ENCODE measurements around the gene ZNRF1. TPM values are rescaled to one million over a fixed set of nuclear protein-coding genes. Genes with fewer than 3 reads are reported as not detected.

The ZNRF1 gene
- polyA plus RNA-seq, 1 experiment: 36.5 TPM

GRCh38 chr16:75066861-75067447 lies 68.1 kb downstream of the ZNRF1 start:
- no peak overlapping the region for H3K27ac ChIP-seq (ENCODE audit: low read depth, low read length)
- H3K27me3 ChIP-seq (ENCODE audit: control insufficient read depth, insufficient read depth, low read length): no peaks in the 10 kb centered on the region
- H3K9me3 ChIP-seq (ENCODE audit: control insufficient read depth, insufficient read depth, low read length): peaks cover 8% of the 10 kb centered on the region
- H3K4me3 ChIP-seq (ENCODE audit: low read depth, low read length): no peak overlapping the region
- CTCF ChIA-PET: no interaction called here
- no peak for DNase-seq (ENCODE audit: low read depth, low spot score)
- POLR2A ChIA-PET: no interaction called here
- no peak for TF ChIP-seq CTCF (IDR thresholded peaks at IDR 0.05; ENCODE audit: low read depth, low read length)

GRCh38 chr16:75068085-75069031 lies 69.5 kb downstream of the ZNRF1 start:
- H3K27me3 ChIP-seq (ENCODE audit: control insufficient read depth, insufficient read depth, low read length): no peaks in the 10 kb centered on the region
- no peak for TF ChIP-seq CTCF (IDR thresholded peaks at IDR 0.05; ENCODE audit: low read depth, low read length)
- peaks cover 3% of the 10 kb centered on the region; the same call in 1 of the 2 replicates for H3K9me3 ChIP-seq (ENCODE audit: control insufficient read depth, insufficient read depth, low read length)
- DNase-seq (ENCODE audit: low read depth, low spot score): no peak
- no peak overlapping the region for H3K27ac ChIP-seq (ENCODE audit: low read depth, low read length)
- H3K4me3 ChIP-seq (ENCODE audit: low read depth, low read length): no peak overlapping the region
- ChIA-PET CTCF (no interaction called here), POLR2A (no interaction called here)

GRCh38 chr16:75070012-75070841 lies 71.4 kb downstream of the ZNRF1 start:
- no peaks in the 10 kb centered on the region for H3K9me3 ChIP-seq (ENCODE audit: control insufficient read depth, insufficient read depth, low read length)
- ChIA-PET CTCF (interaction anchor here (0.8 to 1.5 kb wide), 3 partner anchors 41 to 72 kb away, joined by 3 to 8 read pairs (median 4); partner anchors contain the start of gene ZNRF1), POLR2A (interaction anchor here (0.6 kb wide), 1 partner anchor 8 kb away, joined by 3 read pairs; no protein-coding TSS in a partner anchor)
- H3K27me3 ChIP-seq (ENCODE audit: control insufficient read depth, insufficient read depth, low read length): no peaks in the 10 kb centered on the region
- H3K4me3 ChIP-seq (ENCODE audit: low read depth, low read length): no peak overlapping the region
- no peak for DNase-seq (ENCODE audit: low read depth, low spot score)
- no peak overlapping the region for H3K27ac ChIP-seq (ENCODE audit: low read depth, low read length)
- no peak for TF ChIP-seq CTCF (IDR thresholded peaks at IDR 0.05; ENCODE audit: low read depth, low read length)

GRCh38 chr16:75071621-75072020 lies 72.8 kb downstream of the ZNRF1 start:
- DNase-seq (ENCODE audit: low read depth, low spot score): no peak
- ChIA-PET POLR2A (no interaction called here), CTCF (interaction anchor here (0.7 to 1.5 kb wide), 2 partner anchors 10 to 40 kb away, joined by 3 to 8 read pairs; no protein-coding TSS in a partner anchor)
- no peak for TF ChIP-seq CTCF (IDR thresholded peaks at IDR 0.05; ENCODE audit: low read depth, low read length)
- no peaks in the 10 kb centered on the region for H3K9me3 ChIP-seq (ENCODE audit: control insufficient read depth, insufficient read depth, low read length)
- no peaks in the 10 kb centered on the region for H3K27me3 ChIP-seq (ENCODE audit: control insufficient read depth, insufficient read depth, low read length)
- no peak overlapping the region for H3K4me3 ChIP-seq (ENCODE audit: low read depth, low read length)
- H3K27ac ChIP-seq (ENCODE audit: low read depth, low read length): no peak overlapping the region

Data from AG04450 (cell line).